Kidney (tissue), 14 donors: ENCODE data around the gene PIGX. TPM values are rescaled to one million over a fixed set of nuclear protein-coding genes. Genes with fewer than 3 reads are reported as not detected.

Source experiments
- DNase-seq, 5 donors: peaks; one replicate each; pipeline ENCODE4 v3.0.0-alpha.2; 2013 to 2020
- FAIRE-seq: peaks from 2 replicates; lab custom pipeline; 2012; peaks lifted over from hg19 to GRCh38; lab: Jason Lieb, UNC
- H3K27ac ChIP-seq, 2 donors: one replicate each; pipeline ENCODE4 v1.7.0; 2013; ENCODE audit warnings: low read depth in 2 of 2, low read length in 2 of 2, inconsistent platforms in 1 of 2
- H3K27me3 ChIP-seq: one replicate; pipeline ENCODE4 v1.7.1; 2013; ENCODE audit warnings: low read length, inconsistent platforms; ENCODE audit not compliant: control insufficient read depth, insufficient read depth
- H3K36me3 ChIP-seq, 3 donors: one replicate each; pipeline versions ENCODE4 v1.7.0 to v1.7.1; 2013; ENCODE audit warnings: low read length in 3 of 3, control low read depth in 1 of 3, inconsistent platforms in 1 of 3; ENCODE audit not compliant: insufficient read depth in 3 of 3, control insufficient read depth in 2 of 3
- H3K4me1 ChIP-seq, 3 donors: one replicate each; pipeline versions ENCODE4 v1.7.0 to v1.7.1; 2013; ENCODE audit warnings: low read length in 3 of 3, inconsistent platforms in 1 of 3, low read depth in 1 of 3; ENCODE audit not compliant: control insufficient read depth in 2 of 3, insufficient read depth in 2 of 3
- H3K4me3 ChIP-seq, 3 donors: one replicate each; pipeline versions ENCODE4 v1.7.0 to v1.8.1; 2013; ENCODE audit warnings: low read length in 3 of 3, control low read depth in 1 of 3, inconsistent platforms in 1 of 3
- H3K9ac ChIP-seq, 3 donors: one replicate each; pipeline versions ENCODE4 v1.7.0 to v1.7.1; 2013; ENCODE audit warnings: low read length in 3 of 3, control low read depth in 1 of 3, inconsistent platforms in 1 of 3
- H3K9me3 ChIP-seq, 3 donors: one replicate each; pipeline versions ENCODE4 v1.7.0 to v1.7.1; 2013; ENCODE audit warnings: low read length in 3 of 3, control low read depth in 1 of 3, inconsistent platforms in 1 of 3; ENCODE audit not compliant: control insufficient read depth in 2 of 3, insufficient read depth in 1 of 3
- CTCF ChIP-seq: IDR thresholded peaks from 3 replicates; pipeline ENCODE4 v1.5.1; 2012; ENCODE audit warnings: mild to moderate bottlenecking, moderate library complexity, borderline replicate concordance; ENCODE audit not compliant: insufficient read depth; ENCODE audit errors: extremely low read depth
- intact Hi-C: fragments of 100-400 bp; cut with DNase I; formaldehyde crosslinking; loops from one replicate; pipeline ENCODE4 v1.11.1; 2022
- polyA plus RNA-seq: library from polyadenylated mRNA; stranded (reverse); fragments of 350-450 nt; fragmentation: Illumina TruSeq; extraction: RNeasy Lipid Tissue Mini Kit (QIAGEN cat#74804); gene quantifications from one replicate; pipeline ENCODE4 v1.2.3, GENCODE V29; 2014; ENCODE audit warnings: low read depth, low replicate concordance; ENCODE audit not compliant: insufficient read depth
- total RNA-seq: library from RNA; stranded (reverse); fragmentation: NEBNext Ultra II Directional; extraction: Animal tissue kit (Norgen Biotek cat#: 25700); gene quantifications from one replicate; pipeline ENCODE4 v1.2.1, GENCODE V29; 2021
- donor health status: control.
- donor health status: control.
- donor health status: control.
- donor health status: control.
- donor health status: control.
- donor health status: DM: yes; HTN: yes; CAD: no.
- donor health status: Normal renal cell carcinoma (clear cell type).

PIGX gene
- total and polyA plus RNA-seq, 2 donors from 2014 or later, result 15.7 to 19.6 TPM

- intact Hi-C loops, result no loop called here
- H3K9me3 ChIP-seq, result no peaks in the 10 kb centered on the region
- no peak for TF ChIP-seq CTCF
- peaks cover 0 to 6% (median 0%) of the 10 kb centered on the region in 3 donors for H3K4me1 ChIP-seq
- H3K9ac ChIP-seq, result no peak overlapping the region
- H3K4me3 ChIP-seq, result no peak overlapping the region
- H3K27ac ChIP-seq, result no peak overlapping the region
- H3K36me3 ChIP-seq, result no peaks in the 10 kb centered on the region
- FAIRE-seq, result no peak
- no peak for DNase-seq
- no peaks in the 10 kb centered on the region for H3K27me3 ChIP-seq
Observed at GRCh38 chr3:196771067-196771466, 58.9 kb downstream of the PIGX start.

- no peaks in the 10 kb centered on the region for H3K36me3 ChIP-seq
- no peaks in the 10 kb centered on the region for H3K27me3 ChIP-seq
- H3K9me3 ChIP-seq, result no peaks in the 10 kb centered on the region
- H3K4me3 ChIP-seq, result no peak overlapping the region
- DNase-seq (no peak), FAIRE-seq (no peak)
- no peak overlapping the region for H3K9ac ChIP-seq
- H3K27ac ChIP-seq, result no peak overlapping the region
- H3K4me1 ChIP-seq, result peaks cover 0 to 6% (median 0%) of the 10 kb centered on the region in 3 donors
- TF ChIP-seq CTCF, result no peak
- intact Hi-C loops, result no loop called here
Observed at GRCh38 chr3:196772102-196772501, 59.9 kb downstream of the PIGX start.

GRCh38 chr3:196772897-196773296, 60.7 kb downstream of the PIGX start:
- DNase-seq (no peak), FAIRE-seq (no peak)
- H3K9ac ChIP-seq, result no peak overlapping the region
- TF ChIP-seq CTCF, result no peak
- peaks cover 0 to 6% (median 0%) of the 10 kb centered on the region in 3 donors for H3K4me1 ChIP-seq
- no peak overlapping the region for H3K4me3 ChIP-seq
- intact Hi-C loops, result no loop called here
- no peaks in the 10 kb centered on the region for H3K36me3 ChIP-seq
- no peaks in the 10 kb centered on the region for H3K27me3 ChIP-seq
- no peaks in the 10 kb centered on the region for H3K9me3 ChIP-seq
- no peak overlapping the region for H3K27ac ChIP-seq
